Endodermal cell (in vitro differentiated cells): Measurements from ENCODE around the gene XK. TPM values are rescaled to one million over a fixed set of nuclear protein-coding genes. Genes with fewer than 3 reads are reported as not detected.

Experiments used
- DNase-seq: peaks from one replicate; pipeline ENCODE4 v3.0.0-alpha.2; 2017
- H3K27ac ChIP-seq: 2 replicates; pipeline ENCODE4 v1.5.1; 2013; ENCODE audit warnings: mild to moderate bottlenecking, low read depth, low read length, moderate library complexity
- H3K27me3 ChIP-seq: 2 replicates; pipeline ENCODE4 v1.6.1; 2013; ENCODE audit warnings: mild to moderate bottlenecking, low read length, moderate library complexity; ENCODE audit not compliant: insufficient read depth, control insufficient read depth, poor library complexity, severe bottlenecking
- H3K36me3 ChIP-seq: 2 replicates; pipeline ENCODE4 v1.7.0; 2013; ENCODE audit warnings: mild to moderate bottlenecking, low read length, moderate library complexity; ENCODE audit not compliant: control insufficient read depth, insufficient read depth
- H3K4me1 ChIP-seq: one replicate; pipeline ENCODE4 v1.7.0; 2013; ENCODE audit warnings: low read length; ENCODE audit not compliant: control insufficient read depth, insufficient read depth
- H3K4me3 ChIP-seq: 2 replicates; pipeline ENCODE4 v1.5.1; 2013; ENCODE audit warnings: mild to moderate bottlenecking, low read length, moderate library complexity
- H3K9ac ChIP-seq: 2 replicates; pipeline ENCODE4 v1.6.1; 2013; ENCODE audit warnings: mild to moderate bottlenecking, low read length, moderate library complexity; ENCODE audit not compliant: poor library complexity, severe bottlenecking; ENCODE audit errors: extremely low read depth
- H3K9me3 ChIP-seq: 2 replicates; pipeline ENCODE4 v1.6.1; 2013; ENCODE audit warnings: mild to moderate bottlenecking, low read length, moderate library complexity; ENCODE audit not compliant: control insufficient read depth
- H3K27ac Mint-ChIP-seq: 2 replicates; pipeline ENCODE4 v1.8.0; 2020; ENCODE audit warnings: mixed read lengths
- H3K27me3 Mint-ChIP-seq: 2 replicates; pipeline ENCODE4 v1.8.0; 2021; ENCODE audit warnings: mild to moderate bottlenecking, mixed read lengths; ENCODE audit not compliant: insufficient read depth
- H3K36me3 Mint-ChIP-seq: 2 replicates; pipeline ENCODE4 v1.8.0; 2020; ENCODE audit warnings: low read depth, mixed read lengths
- H3K4me1 Mint-ChIP-seq: 2 replicates; pipeline ENCODE4 v1.8.0; 2020; ENCODE audit warnings: mixed read lengths
- H3K4me3 Mint-ChIP-seq: 2 replicates; pipeline ENCODE4 v1.8.0; 2020; ENCODE audit warnings: mild to moderate bottlenecking, moderate library complexity, mixed read lengths
- H3K9me3 Mint-ChIP-seq: 2 replicates; pipeline ENCODE4 v1.8.0; 2020; ENCODE audit warnings: mild to moderate bottlenecking, mixed read lengths
- WGBS, 2 experiments: methylation state at CpG; one replicate each; pipeline versions ENCODE4 v1.1.5 to v1.1.7; 2013; ENCODE audit warnings: missing lambda C conversion rate in 2 of 2, mixed read lengths in 1 of 2; ENCODE audit not compliant: insufficient coverage in 1 of 2, insufficient read length in 1 of 2; 5-methylcytosine and 5-hydroxymethylcytosine counted together
- total RNA-seq, 2 donors: library from RNA; stranded (reverse); fragmentation: NEBNext Ultra II Directional in 1 of 2; extraction: Animal tissue kit (Norgen Biotek cat#: 25700) in 1 of 2; gene quantifications; 2 replicates in 1 of 2; 3 replicates in 1 of 2; pipeline ENCODE4 v1.2.1, GENCODE V29; 2021
- TF ChIP-seq, protein P1 (sequence below): fragments of 200-600 bp; sonication (generic); conservative IDR thresholded peaks from 2 replicates; pipeline ENCODE4 v1.5.0; 2021; ENCODE audit warnings: antibody characterized with exemption, mild to moderate bottlenecking

Gene XK
- total RNA-seq, 2 donors from 2014 or later: 0.13 to 0.49 TPM

GRCh38 chrX:37717708-37718107 is 32.1 kb downstream of the XK start:
- H3K4me1 ChIP-seq: no peaks in the 10 kb centered on the region
- no peak for DNase-seq
- Mint-ChIP-seq H3K27me3 (no peaks in the 10 kb centered on the region), H3K4me3 (no peak overlapping the region), H3K36me3 (no peaks in the 10 kb centered on the region), H3K4me1 (no peaks in the 10 kb centered on the region), H3K27ac (no peak overlapping the region), H3K9me3 (peaks cover 44% of the 10 kb centered on the region)
- no peaks in the 10 kb centered on the region for H3K27me3 ChIP-seq
- H3K9ac ChIP-seq: no peak overlapping the region
- no peak overlapping the region for H3K4me3 ChIP-seq
- no peaks in the 10 kb centered on the region for H3K9me3 ChIP-seq
- whole genome bisulfite sequencing, 2 experiments: no CpG with 5 or more reads among the region's 1 CpG
- TF ChIP-seq, protein P1, sequence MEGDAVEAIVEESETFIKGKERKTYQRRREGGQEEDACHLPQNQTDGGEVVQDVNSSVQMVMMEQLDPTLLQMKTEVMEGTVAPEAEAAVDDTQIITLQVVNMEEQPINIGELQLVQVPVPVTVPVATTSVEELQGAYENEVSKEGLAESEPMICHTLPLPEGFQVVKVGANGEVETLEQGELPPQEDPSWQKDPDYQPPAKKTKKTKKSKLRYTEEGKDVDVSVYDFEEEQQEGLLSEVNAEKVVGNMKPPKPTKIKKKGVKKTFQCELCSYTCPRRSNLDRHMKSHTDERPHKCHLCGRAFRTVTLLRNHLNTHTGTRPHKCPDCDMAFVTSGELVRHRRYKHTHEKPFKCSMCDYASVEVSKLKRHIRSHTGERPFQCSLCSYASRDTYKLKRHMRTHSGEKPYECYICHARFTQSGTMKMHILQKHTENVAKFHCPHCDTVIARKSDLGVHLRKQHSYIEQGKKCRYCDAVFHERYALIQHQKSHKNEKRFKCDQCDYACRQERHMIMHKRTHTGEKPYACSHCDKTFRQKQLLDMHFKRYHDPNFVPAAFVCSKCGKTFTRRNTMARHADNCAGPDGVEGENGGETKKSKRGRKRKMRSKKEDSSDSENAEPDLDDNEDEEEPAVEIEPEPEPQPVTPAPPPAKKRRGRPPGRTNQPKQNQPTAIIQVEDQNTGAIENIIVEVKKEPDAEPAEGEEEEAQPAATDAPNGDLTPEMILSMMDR: no peak
- H3K36me3 ChIP-seq: no peaks in the 10 kb centered on the region
- no peak overlapping the region for H3K27ac ChIP-seq

- WGBS, 2 experiments: 91% methylated on average over 1 of the region's 1 CpG; no CpG with 5 or more reads in 1 of the 2 experiments
- H3K27ac ChIP-seq: no peak overlapping the region
- H3K9me3 Mint-ChIP-seq: peaks cover 42% of the 10 kb centered on the region
- no peaks in the 10 kb centered on the region for H3K36me3 ChIP-seq
- H3K4me1 ChIP-seq: no peaks in the 10 kb centered on the region
- TF ChIP-seq, protein P1: no peak
- H3K27me3 ChIP-seq: no peaks in the 10 kb centered on the region
- H3K36me3 Mint-ChIP-seq: no peaks in the 10 kb centered on the region
- no peak overlapping the region for H3K4me3 ChIP-seq
- no peak overlapping the region for H3K9ac ChIP-seq
- DNase-seq: no peak
- H3K27me3 Mint-ChIP-seq: no peaks in the 10 kb centered on the region
- H3K27ac Mint-ChIP-seq: no peak overlapping the region
- no peak overlapping the region for H3K4me3 Mint-ChIP-seq
- H3K9me3 ChIP-seq: no peaks in the 10 kb centered on the region
- H3K4me1 Mint-ChIP-seq: no peaks in the 10 kb centered on the region
Measured at GRCh38 chrX:37722595-37722994, 37.0 kb downstream of the XK start.

DNA sequence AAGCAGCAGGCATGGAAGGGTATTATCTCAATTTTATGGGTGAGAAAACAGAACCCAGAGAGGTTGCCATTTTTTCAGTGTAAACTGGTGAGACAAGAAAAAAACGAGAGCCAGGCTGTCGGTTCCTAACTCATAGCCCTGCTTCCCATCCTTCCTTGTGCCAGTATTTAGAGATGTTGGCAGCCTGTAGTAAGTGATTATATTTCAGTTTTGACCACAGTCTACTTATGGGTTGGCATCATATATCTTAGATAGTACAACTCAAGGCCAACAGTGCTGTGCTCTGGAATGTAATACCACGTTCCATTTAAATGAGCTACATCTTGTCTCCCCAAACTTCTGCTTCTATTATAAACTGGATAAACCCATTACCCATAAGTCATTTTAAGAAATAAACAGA is 40.8 kb downstream of the XK start:
- Histone ChIP-seq H3K4me3 (no peak overlapping the region), H3K27ac (no peak overlapping the region), H3K9ac (no peak overlapping the region), H3K9me3 (no peaks in the 10 kb centered on the region), H3K4me1 (no peaks in the 10 kb centered on the region), H3K36me3 (no peaks in the 10 kb centered on the region), H3K27me3 (no peaks in the 10 kb centered on the region)
- Mint-ChIP-seq H3K4me3 (no peak overlapping the region), H3K4me1 (no peaks in the 10 kb centered on the region), H3K36me3 (no peaks in the 10 kb centered on the region), H3K9me3 (peaks cover 33% of the 10 kb centered on the region), H3K27me3 (no peaks in the 10 kb centered on the region), H3K27ac (no peak overlapping the region)
- WGBS, 2 experiments: 85% methylated on average over 3 of the region's 3 CpGs; no CpG with 5 or more reads in 1 of the 2 experiments
- TF ChIP-seq, protein P1: no peak
- no peak for DNase-seq
